NT2/D1 (cell line): Measurements from ENCODE around the gene CHST6.

Experiments
- YY1 ChIP-seq: IDR thresholded peaks from 2 replicates; pipeline ENCODE4 v1.6.1; 2011; ENCODE audit not compliant: insufficient read length, insufficient read depth
- ZNF274 ChIP-seq: IDR thresholded peaks from 2 replicates; pipeline ENCODE4 v1.6.1; 2011; ENCODE audit warnings: mild to moderate bottlenecking, low read depth, low read length

DNA sequence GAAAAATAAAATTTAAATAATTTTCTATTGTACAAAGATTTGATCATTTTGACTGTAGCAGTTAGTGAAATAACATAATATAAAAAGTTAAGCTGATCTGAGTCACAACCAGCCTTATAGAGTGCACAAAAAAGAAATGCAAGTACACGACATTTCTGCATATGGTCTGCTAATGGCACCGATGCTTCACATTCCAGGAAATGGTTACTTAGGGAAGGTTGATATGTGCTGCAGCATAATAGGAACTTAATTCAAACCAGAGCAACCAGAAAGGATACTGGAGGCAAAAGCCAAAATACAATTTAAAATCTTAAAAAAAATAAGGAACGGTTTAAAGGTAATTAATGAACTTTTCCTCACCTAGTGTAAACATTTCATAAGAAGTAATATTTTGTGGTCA is 51.9 kb downstream of the CHST6 start:
- TF ChIP-seq ZNF274 (no peak), YY1 (no peak)
